Measurements from ENCODE around the gene APBA2. TPM values are rescaled to one million over a fixed set of nuclear protein-coding genes. Genes with fewer than 3 reads are reported as not detected.

Gene APBA2
- total RNA-seq, 3 donors from 2014 or later = 0.64 to 6.9 (median 5.0) TPM

DNA sequence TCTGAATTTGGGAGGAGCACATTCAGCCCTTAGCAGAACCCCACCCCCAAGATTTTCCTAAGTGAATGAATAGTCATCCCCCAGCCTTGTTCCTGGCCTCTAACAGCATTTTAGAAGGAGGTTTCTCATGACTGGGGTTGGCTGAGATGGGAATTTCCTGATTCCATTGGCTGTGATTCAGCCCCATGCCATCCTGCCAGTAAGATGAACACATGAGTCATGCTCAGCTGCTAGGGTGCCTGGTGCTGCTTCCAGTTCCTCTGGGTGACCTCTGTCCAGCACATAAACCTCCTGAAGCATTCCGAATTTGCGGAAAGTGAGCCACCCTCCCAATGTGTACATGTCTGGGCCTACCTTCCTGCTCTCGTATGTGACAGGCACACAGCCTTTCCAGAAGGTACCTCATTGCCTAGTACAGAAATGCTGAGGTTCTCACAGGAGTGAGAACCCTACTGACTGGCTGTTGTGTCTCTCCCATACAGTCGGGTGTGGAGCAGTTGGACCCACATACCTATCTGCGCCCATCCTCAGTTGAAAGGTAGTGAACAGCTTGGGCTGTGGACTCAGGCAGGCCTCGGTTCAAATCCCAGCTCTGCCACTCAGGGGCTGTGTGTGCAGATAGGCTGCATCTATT, 91.7 kb downstream of the APBA2 start:
- intact Hi-C loops (cut with DNase I; ENCODE audit: low total_unique reads) = no loop called here
- H3K27ac ChIP-seq = no peak overlapping the region

DNA sequence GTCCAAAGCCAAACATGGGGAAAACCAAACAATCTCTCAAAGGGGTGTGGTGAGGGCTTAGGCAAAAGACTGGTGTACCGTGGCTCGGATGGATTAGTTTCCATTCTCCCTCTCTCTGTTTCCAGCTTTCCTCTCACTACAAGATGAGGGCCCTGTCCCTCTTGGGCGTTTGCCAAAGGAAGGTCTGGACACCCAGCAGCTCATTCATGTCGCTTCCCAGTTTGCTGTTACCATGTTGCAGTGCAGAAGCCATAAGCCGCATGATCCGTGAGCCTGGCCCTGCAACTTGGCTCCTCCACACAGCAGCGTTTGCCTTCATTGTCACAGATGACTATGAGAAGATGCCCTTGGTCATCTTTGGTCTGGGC, 92.2 kb downstream of the APBA2 start:
- Histone ChIP-seq H3K36me3 (no peaks in the 10 kb centered on the region), H3K4me3 (no peak overlapping the region), H3K4me1 (no peaks in the 10 kb centered on the region), H3K27me3 (no peaks in the 10 kb centered on the region), H3K27ac (no peak overlapping the region), H3K9me3 (no peaks in the 10 kb centered on the region)
- TF ChIP-seq, protein P1, sequence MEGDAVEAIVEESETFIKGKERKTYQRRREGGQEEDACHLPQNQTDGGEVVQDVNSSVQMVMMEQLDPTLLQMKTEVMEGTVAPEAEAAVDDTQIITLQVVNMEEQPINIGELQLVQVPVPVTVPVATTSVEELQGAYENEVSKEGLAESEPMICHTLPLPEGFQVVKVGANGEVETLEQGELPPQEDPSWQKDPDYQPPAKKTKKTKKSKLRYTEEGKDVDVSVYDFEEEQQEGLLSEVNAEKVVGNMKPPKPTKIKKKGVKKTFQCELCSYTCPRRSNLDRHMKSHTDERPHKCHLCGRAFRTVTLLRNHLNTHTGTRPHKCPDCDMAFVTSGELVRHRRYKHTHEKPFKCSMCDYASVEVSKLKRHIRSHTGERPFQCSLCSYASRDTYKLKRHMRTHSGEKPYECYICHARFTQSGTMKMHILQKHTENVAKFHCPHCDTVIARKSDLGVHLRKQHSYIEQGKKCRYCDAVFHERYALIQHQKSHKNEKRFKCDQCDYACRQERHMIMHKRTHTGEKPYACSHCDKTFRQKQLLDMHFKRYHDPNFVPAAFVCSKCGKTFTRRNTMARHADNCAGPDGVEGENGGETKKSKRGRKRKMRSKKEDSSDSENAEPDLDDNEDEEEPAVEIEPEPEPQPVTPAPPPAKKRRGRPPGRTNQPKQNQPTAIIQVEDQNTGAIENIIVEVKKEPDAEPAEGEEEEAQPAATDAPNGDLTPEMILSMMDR (IDR thresholded peaks at IDR 0.05) = no peak
- no peak for TF ChIP-seq POLR2AphosphoS5 (IDR thresholded peaks at IDR 0.05)
- no peak for TF ChIP-seq POLR2A (IDR thresholded peaks at IDR 0.05)
- no peak for DNase-seq (ENCODE audit: low spot score in 2 of 2)
- intact Hi-C loops (cut with DNase I; ENCODE audit: low total_unique reads) = no loop called here

More for the DNA sequence above, 91.7 kb downstream of the APBA2 start:
- Histone ChIP-seq H3K4me1 (no peaks in the 10 kb centered on the region), H3K9me3 (no peaks in the 10 kb centered on the region), H3K36me3 (no peaks in the 10 kb centered on the region), H3K27me3 (no peaks in the 10 kb centered on the region), H3K4me3 (no peak overlapping the region)
- no peak for DNase-seq (ENCODE audit: low spot score in 2 of 2)
- TF ChIP-seq, protein P1 (IDR thresholded peaks at IDR 0.05) = no peak
- TF ChIP-seq POLR2AphosphoS5 (IDR thresholded peaks at IDR 0.05) (no peak), POLR2A (IDR thresholded peaks at IDR 0.05) (no peak)

DNA sequence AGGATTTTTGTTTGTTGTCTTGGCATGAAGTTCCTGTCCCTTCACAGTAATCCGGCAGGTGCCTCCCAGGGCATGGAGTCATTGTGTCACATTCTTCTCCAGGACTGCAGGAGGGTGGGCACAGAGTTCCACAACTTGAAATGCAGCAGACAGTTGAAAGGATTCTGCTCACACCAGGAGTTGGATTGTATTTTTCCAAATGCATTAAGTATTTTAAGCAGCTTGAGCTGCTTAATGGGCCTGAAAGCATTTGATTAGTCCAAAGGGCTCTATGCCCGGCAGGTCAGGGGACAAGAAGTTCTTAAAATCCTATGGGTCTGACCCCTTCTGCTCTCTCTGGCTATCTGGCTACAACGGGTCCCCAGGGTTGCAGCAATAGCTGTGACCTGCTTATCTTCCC, 92.9 kb downstream of the APBA2 start:
- TF ChIP-seq POLR2A (IDR thresholded peaks at IDR 0.05) (no peak), POLR2AphosphoS5 (IDR thresholded peaks at IDR 0.05) (no peak)
- TF ChIP-seq, protein P1 (IDR thresholded peaks at IDR 0.05) = no peak
- DNase-seq (ENCODE audit: low spot score in 2 of 2) = no peak
- Histone ChIP-seq H3K27me3 (no peaks in the 10 kb centered on the region), H3K36me3 (no peaks in the 10 kb centered on the region), H3K4me3 (no peak overlapping the region), H3K4me1 (no peaks in the 10 kb centered on the region), H3K27ac (no peak overlapping the region), H3K9me3 (no peaks in the 10 kb centered on the region)
- intact Hi-C loops (cut with DNase I; ENCODE audit: low total_unique reads) = no loop called here

DNA sequence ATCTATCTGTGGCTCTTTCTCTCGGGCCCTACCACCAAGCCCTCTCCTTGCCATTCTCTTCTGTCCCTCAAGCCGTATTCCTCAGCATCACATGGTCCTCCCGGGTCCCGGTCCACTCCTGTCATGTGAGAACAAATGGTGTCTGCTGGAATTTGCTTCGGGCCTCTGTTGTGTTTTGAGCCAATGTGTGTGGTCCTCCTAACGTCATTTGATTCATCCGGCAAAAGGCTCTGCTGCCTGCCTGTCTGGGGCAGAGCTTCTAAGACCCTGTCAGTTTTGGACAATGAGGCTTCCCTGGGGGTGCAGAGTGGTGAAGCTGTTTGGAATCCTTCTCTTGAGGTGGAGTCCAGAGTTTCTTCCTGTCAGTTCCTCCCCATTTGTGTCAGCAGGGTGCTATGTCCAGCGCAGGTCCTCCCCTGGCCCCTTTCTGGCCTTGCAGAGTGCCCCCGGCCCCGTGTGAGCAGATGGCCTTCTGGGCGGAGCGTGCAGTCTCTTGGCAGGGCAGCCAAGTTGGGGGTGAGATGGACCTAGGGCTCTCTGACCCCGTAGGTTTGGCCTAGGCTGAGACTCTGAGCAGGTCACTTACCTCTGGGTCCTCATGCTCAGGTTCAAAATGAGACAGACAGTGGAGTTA, 93.6 kb downstream of the APBA2 start:
- peak in 1 of 2 donors; percentile 6 for DNase-seq (ENCODE audit: low spot score in 2 of 2)
- Histone ChIP-seq H3K27me3 (no peaks in the 10 kb centered on the region), H3K36me3 (no peaks in the 10 kb centered on the region), H3K27ac (no peak overlapping the region), H3K4me3 (no peak overlapping the region), H3K9me3 (no peaks in the 10 kb centered on the region), H3K4me1 (no peaks in the 10 kb centered on the region)
- intact Hi-C loops (cut with DNase I; ENCODE audit: low total_unique reads) = no loop called here
- TF ChIP-seq POLR2AphosphoS5 (IDR thresholded peaks at IDR 0.05) = no peak
- TF ChIP-seq POLR2A (IDR thresholded peaks at IDR 0.05) = no peak
- TF ChIP-seq, protein P1 (IDR thresholded peaks at IDR 0.05) = no peak

DNA sequence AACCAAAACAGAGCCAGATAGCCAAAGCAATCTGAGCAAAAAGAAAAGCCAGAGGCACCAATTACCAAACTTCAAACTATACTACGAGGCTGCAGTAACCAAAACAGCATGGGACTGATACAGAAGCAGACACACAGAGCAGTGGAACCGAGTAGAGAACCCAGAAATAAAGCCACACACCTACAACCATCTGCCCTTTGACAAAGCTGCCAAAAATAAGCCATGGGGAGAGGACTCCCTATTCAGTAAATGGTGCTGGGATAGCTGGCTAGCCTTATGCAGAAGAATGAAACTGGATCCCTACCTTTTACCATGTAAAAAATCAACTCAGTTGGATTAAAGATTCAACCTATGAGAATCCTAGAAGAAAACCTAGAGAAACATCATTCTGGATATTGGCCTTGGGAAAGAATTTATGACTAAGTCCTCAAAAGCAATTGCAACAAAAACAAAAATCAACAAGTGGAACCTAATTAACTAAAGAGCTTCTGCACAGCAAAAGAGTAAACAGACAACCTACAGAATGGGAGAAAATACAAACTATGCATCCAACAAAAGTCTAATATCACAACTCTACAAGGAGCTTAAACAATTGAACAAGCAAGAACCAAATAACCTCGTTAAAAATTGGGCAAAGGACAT, 95.1 kb downstream of the APBA2 start:
- TF ChIP-seq POLR2A (IDR thresholded peaks at IDR 0.05) = no peak
- no peak for TF ChIP-seq POLR2AphosphoS5 (IDR thresholded peaks at IDR 0.05)
- TF ChIP-seq, protein P1 (IDR thresholded peaks at IDR 0.05) = no peak
- no peaks in the 10 kb centered on the region for H3K9me3 ChIP-seq
- DNase-seq (ENCODE audit: low spot score in 2 of 2) = no peak
- H3K27me3 ChIP-seq = no peaks in the 10 kb centered on the region
- no peak overlapping the region for H3K4me3 ChIP-seq
- intact Hi-C loops (cut with DNase I; ENCODE audit: low total_unique reads) = no loop called here
- H3K36me3 ChIP-seq = no peaks in the 10 kb centered on the region
- H3K4me1 ChIP-seq = no peaks in the 10 kb centered on the region
- no peak overlapping the region for H3K27ac ChIP-seq
